Neutrophil (primary cell): Measurements from ENCODE around the gene PRDM5.
"Not testable (repeated sequence)": the region's sequence is repeated elsewhere in the genome, so short reads cannot be mapped to it uniquely, and the experiment has no call there.

Experiments used
- H3K27ac ChIP-seq: fragments of 200-600 bp; sonication (generic); 2 replicates; pipeline ENCODE4 v1.5.1; 2016; ENCODE audit warnings: mild to moderate bottlenecking, moderate library complexity
- H3K27me3 ChIP-seq: fragments of 200-600 bp; sonication (generic); 2 replicates; pipeline ENCODE4 v1.6.0; 2016; ENCODE audit warnings: mild to moderate bottlenecking
- H3K36me3 ChIP-seq: fragments of 200-600 bp; sonication (generic); 2 replicates; pipeline ENCODE4 v1.5.1; 2017
- H3K4me1 ChIP-seq, 2 experiments: fragments of 200-600 bp in 1 of 2; sonication (generic) in 1 of 2; 1 replicate in 1 of 2; 2 replicates in 1 of 2; pipeline versions ENCODE4 v1.5.1 to v1.6.1; 2013 to 2016; ENCODE audit warnings: low read depth in 1 of 2, low read length in 1 of 2, mild to moderate bottlenecking in 1 of 2, moderate library complexity in 1 of 2; ENCODE audit not compliant: control insufficient read depth in 1 of 2, insufficient read depth in 1 of 2
- H3K4me3 ChIP-seq, 2 experiments: fragments of 200-600 bp in 1 of 2; sonication (generic) in 1 of 2; 1 replicate in 1 of 2; 2 replicates in 1 of 2; pipeline ENCODE4 v1.5.1; 2013 to 2016; ENCODE audit warnings: low read depth in 1 of 2, low read length in 1 of 2, mild to moderate bottlenecking in 1 of 2, moderate library complexity in 1 of 2
- H3K9me3 ChIP-seq: fragments of 200-600 bp; sonication (generic); 2 replicates; pipeline ENCODE4 v1.5.1; 2016
- CTCF ChIP-seq: fragments of 200-600 bp; sonication (generic); IDR thresholded peaks from 2 replicates; pipeline ENCODE4 v1.5.1; 2016; ENCODE audit warnings: antibody characterized with exemption

The PRDM5 gene

DNA sequence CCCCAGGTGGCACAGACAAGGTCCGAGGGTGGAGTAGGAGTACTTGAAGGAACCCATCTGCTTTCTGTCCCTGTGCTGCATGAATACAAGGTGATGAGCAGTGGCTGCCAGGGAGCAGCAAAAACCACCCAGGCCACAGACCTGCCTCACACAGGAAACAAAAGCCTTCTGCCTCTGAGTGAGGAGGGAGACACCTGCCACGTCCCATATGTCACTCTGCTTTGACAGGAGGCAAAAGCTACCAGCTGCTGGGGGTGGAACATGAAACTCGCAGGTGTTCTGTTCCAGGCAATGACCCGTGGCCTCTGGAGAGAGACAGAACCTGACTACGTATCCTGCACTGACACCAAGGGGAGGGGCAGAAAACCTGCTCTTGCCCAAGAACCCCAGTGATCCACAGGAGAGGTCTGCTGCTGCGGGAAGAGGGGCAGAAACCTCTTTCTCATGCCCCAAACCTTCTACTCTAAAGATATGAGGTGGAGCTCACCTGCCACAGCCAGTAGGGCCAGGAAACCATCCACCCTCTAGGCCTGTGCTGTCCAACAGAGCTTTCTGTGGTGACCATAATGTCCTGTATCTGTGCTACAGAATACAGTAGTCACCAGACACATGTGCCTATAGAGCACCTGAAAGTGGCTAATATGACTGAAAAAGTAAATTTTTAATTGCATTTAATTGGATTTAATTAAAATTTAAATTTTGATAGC, 172.9 kb downstream of the PRDM5 start:
- Histone ChIP-seq H3K4me3 (no peak overlapping the region), H3K27ac (no peak overlapping the region), H3K4me1 (peaks cover 0 to 4% of the 10 kb centered on the region in 2 experiments), H3K27me3 (no peaks in the 10 kb centered on the region), H3K36me3 (peaks cover 22% of the 10 kb centered on the region), H3K9me3 (no peaks in the 10 kb centered on the region)
- TF ChIP-seq CTCF, result no peak

DNA sequence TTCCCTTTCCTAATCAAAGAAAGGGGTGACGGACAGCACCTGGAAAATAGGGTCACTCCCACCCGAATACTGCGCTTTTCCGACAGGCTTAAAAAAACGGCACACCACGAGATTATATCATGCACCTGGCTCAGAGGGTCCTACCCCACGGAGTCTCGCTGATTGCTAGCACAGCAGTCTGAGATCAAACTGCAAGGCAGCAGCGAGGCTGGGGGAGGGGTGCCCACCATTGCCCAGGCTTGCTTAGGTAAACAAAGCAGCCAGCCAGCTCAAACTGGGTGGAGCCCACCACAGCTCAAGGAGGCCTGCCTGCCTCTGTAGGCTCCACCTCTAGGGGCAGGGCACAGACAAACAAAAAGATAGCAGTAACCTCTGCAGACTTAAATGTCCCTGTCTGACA, 180.9 kb downstream of the PRDM5 start:
- H3K9me3 ChIP-seq, H3K27me3 ChIP-seq, H3K4me3 ChIP-seq, H3K27ac ChIP-seq, H3K4me1 ChIP-seq: not testable (repeated sequence)
- peaks cover 11% of the 10 kb centered on the region for H3K36me3 ChIP-seq

GRCh38 chr4:120736312-120736711, 186.2 kb downstream of the PRDM5 start:
- H3K4me1 ChIP-seq, result no peaks in the 10 kb centered on the region
- no peak for TF ChIP-seq CTCF
- no peak overlapping the region for H3K4me3 ChIP-seq
- H3K9me3 ChIP-seq, result no peaks in the 10 kb centered on the region
- H3K27me3 ChIP-seq, result no peaks in the 10 kb centered on the region
- no peak overlapping the region for H3K27ac ChIP-seq
- peaks cover 18% of the 10 kb centered on the region for H3K36me3 ChIP-seq

GRCh38 chr4:120733968-120734367, 188.6 kb downstream of the PRDM5 start:
- H3K27me3 ChIP-seq, result no peaks in the 10 kb centered on the region
- H3K27ac ChIP-seq, result no peak overlapping the region
- H3K9me3 ChIP-seq, result no peaks in the 10 kb centered on the region
- no peaks in the 10 kb centered on the region for H3K4me1 ChIP-seq
- H3K4me3 ChIP-seq, result no peak overlapping the region
- no peak for TF ChIP-seq CTCF
- peaks cover 18% of the 10 kb centered on the region for H3K36me3 ChIP-seq

DNA sequence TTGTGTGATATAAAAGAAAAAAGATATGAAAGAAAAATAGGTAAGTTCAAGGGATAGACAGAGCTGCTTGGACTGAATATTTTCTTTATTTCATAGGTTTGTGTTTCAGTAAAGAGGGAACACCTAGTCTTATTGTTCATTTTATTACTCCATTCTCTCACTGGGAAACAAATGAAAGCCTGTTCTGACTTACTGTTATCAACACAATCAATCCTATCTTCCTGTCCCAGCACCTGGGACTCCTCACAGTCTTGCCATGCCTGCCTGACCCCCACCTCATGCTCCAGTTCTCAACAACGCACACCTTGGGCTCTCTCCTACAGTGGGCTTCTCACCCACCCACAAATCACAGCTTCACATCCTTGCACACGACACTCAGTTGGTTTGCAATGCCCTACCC, 189.5 kb downstream of the PRDM5 start:
- no peak for TF ChIP-seq CTCF
- Histone ChIP-seq H3K36me3 (peaks cover 18% of the 10 kb centered on the region), H3K27me3 (no peaks in the 10 kb centered on the region), H3K4me3 (no peak overlapping the region), H3K9me3 (no peaks in the 10 kb centered on the region), H3K4me1 (no peaks in the 10 kb centered on the region), H3K27ac (no peak overlapping the region)

DNA sequence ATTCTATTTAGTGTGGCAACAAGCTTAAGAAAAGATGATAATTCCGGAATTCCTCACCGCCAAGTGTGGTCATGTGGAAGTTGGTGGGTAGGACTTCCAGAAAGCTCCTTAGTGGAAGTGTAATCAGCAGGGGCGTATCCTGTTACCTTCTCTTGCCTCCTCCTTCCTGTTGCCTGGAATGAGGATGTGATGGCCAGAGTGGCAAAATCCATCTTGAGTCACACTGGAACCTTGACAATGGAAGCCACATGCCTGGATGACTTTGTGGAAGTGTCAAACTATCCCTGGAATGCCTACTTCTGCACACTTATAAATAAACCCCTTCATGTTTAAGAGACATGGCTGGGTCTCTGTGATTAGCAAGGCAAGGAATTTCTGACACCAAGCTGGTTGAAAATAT, 191.0 kb downstream of the PRDM5 start:
- H3K36me3 ChIP-seq, result peaks cover 10% of the 10 kb centered on the region
- H3K9me3 ChIP-seq, result no peaks in the 10 kb centered on the region
- no peak for TF ChIP-seq CTCF
- H3K27ac ChIP-seq, result no peak overlapping the region
- no peaks in the 10 kb centered on the region for H3K4me1 ChIP-seq
- H3K4me3 ChIP-seq, result no peak overlapping the region
- no peaks in the 10 kb centered on the region for H3K27me3 ChIP-seq
